ENCODE measurements around the gene BACE2.
"Not testable (repeated sequence)": the region's sequence is repeated elsewhere in the genome, so short reads cannot be mapped to it uniquely, and the experiment has no call there.

The BACE2 gene

DNA sequence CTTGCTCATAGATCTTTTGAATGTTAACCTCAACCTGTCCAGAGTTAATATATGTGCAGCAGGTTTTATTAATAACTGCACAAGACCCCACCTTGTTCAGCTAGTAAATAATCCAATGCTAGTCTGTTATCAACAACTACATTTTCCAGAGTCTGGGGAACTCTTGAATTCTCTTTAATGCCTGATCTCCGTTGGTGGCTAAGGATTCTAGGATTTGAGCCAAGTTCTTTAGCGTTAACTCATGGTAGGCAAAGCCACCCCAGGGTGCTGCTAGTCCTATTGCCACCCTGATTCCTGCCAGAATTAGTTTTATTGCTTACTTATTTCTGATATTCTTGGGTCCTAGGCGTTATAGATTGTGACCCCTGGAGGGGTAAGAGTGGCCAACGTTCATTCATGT is 12.8 kb downstream of the BACE2 start:
- Histone ChIP-seq H3K4me1 (ENCODE audit: control insufficient read depth, insufficient read depth, low read length) (peaks cover 6% of the 10 kb centered on the region), H3K4me3 (ENCODE audit: insufficient read depth, low read depth, low read length) (no peak overlapping the region), H3K27ac (ENCODE audit: insufficient read depth, low read depth, low read length, poor library complexity, severe bottlenecking) (no peak overlapping the region), H3K9me3 (ENCODE audit: control insufficient read depth, low read length) (no peaks in the 10 kb centered on the region), H3K36me3 (ENCODE audit: control insufficient read depth, insufficient read depth, low read length) (no peaks in the 10 kb centered on the region), H3K27me3 (ENCODE audit: control insufficient read depth, insufficient read depth, low read length, poor library complexity, severe bottlenecking) (no peaks in the 10 kb centered on the region)
- 90 to 93% methylated on average over 4 of the region's 4 CpGs for WGBS, 2 experiments

DNA sequence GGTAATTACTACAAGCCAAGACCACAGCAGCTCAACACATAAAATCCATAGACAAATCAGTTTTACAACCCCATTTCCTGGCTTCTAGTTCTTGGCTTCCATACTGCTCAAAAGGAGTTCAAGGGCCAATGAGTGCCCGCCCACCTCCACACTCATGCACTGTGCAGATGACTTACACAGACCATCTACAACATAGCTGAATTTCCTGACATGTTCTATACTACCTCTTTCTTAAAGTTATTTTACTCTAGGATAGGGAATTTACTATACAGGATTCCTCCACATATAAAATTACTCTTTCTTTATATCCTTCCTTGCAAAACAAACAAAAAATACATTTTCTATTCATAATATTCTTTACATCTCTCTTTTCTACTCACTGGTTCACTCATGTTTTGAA is 14.6 kb downstream of the BACE2 start:
- H3K4me1 ChIP-seq (ENCODE audit: control insufficient read depth, insufficient read depth, low read length), result peaks cover 6% of the 10 kb centered on the region
- H3K9me3 ChIP-seq (ENCODE audit: control insufficient read depth, low read length), result no peaks in the 10 kb centered on the region
- H3K27ac ChIP-seq (ENCODE audit: insufficient read depth, low read depth, low read length, poor library complexity, severe bottlenecking), result no peak overlapping the region
- H3K27me3 ChIP-seq (ENCODE audit: control insufficient read depth, insufficient read depth, low read length, poor library complexity, severe bottlenecking), result no peaks in the 10 kb centered on the region
- WGBS, 2 experiments, result 93 to 94% methylated on average over 1 of the region's 1 CpG
- no peak overlapping the region for H3K4me3 ChIP-seq (ENCODE audit: insufficient read depth, low read depth, low read length)
- H3K36me3 ChIP-seq (ENCODE audit: control insufficient read depth, insufficient read depth, low read length), result no peaks in the 10 kb centered on the region

DNA sequence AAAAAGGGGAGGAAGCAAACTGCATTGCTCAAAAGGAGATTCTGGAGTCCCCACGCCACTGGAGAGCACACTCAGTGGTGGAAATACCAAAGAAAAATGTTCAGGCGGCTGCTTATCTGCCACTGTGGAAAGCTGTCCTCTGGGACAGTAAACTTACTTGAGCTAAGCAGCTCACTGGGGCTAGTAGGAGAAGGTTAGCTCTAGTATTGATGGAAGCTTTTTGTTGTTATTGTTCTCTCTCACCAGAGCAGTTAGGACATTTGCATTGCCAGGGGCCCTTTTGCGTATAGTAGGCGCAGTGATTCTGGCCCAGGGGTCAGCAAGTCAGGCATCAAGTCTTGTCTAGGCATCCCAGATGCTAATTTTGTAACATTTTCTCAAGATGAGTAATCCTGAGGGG is 15.6 kb downstream of the BACE2 start:
- Histone ChIP-seq H3K27ac (ENCODE audit: insufficient read depth, low read depth, low read length, poor library complexity, severe bottlenecking) (no peak overlapping the region), H3K4me1 (ENCODE audit: control insufficient read depth, insufficient read depth, low read length) (peaks cover 6% of the 10 kb centered on the region)
- WGBS, 2 experiments, result 70 to 79% methylated on average over 4 of the region's 4 CpGs

DNA sequence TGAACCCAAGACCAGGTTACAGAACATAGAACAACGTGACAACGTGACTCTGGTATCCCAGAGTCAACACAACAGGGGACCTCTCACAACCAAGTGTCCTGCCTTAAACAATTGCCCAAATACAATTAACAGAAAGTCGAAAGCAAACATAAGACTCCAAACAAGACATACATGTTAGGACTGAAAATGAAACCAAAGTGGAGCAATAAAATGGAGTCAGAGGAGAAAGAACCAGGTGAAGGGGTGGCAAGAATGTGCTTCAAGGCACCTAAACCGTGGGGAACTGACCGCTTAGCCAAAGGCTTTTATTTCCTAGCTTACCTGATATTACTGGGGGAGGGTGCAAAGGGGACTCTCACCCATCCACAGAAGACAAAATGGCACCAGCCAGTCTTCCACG is 17.8 kb downstream of the BACE2 start:
- H3K27ac ChIP-seq (ENCODE audit: insufficient read depth, low read depth, low read length, poor library complexity, severe bottlenecking), result no peak overlapping the region
- no peaks in the 10 kb centered on the region for H3K27me3 ChIP-seq (ENCODE audit: control insufficient read depth, insufficient read depth, low read length, poor library complexity, severe bottlenecking)
- no peaks in the 10 kb centered on the region for H3K36me3 ChIP-seq (ENCODE audit: control insufficient read depth, insufficient read depth, low read length)
- no peak overlapping the region for H3K4me3 ChIP-seq (ENCODE audit: insufficient read depth, low read depth, low read length)
- no peaks in the 10 kb centered on the region for H3K4me1 ChIP-seq (ENCODE audit: control insufficient read depth, insufficient read depth, low read length)
- WGBS, 2 experiments, result 92 to 93% methylated on average over 6 of the region's 6 CpGs
- no peaks in the 10 kb centered on the region for H3K9me3 ChIP-seq (ENCODE audit: control insufficient read depth, low read length)

More for the DNA sequence above, 15.6 kb downstream of the BACE2 start:
- Histone ChIP-seq H3K4me3 (ENCODE audit: insufficient read depth, low read depth, low read length) (no peak overlapping the region), H3K9me3 (ENCODE audit: control insufficient read depth, low read length) (no peaks in the 10 kb centered on the region), H3K27me3 (ENCODE audit: control insufficient read depth, insufficient read depth, low read length, poor library complexity, severe bottlenecking) (no peaks in the 10 kb centered on the region), H3K36me3 (ENCODE audit: control insufficient read depth, insufficient read depth, low read length) (no peaks in the 10 kb centered on the region)

DNA sequence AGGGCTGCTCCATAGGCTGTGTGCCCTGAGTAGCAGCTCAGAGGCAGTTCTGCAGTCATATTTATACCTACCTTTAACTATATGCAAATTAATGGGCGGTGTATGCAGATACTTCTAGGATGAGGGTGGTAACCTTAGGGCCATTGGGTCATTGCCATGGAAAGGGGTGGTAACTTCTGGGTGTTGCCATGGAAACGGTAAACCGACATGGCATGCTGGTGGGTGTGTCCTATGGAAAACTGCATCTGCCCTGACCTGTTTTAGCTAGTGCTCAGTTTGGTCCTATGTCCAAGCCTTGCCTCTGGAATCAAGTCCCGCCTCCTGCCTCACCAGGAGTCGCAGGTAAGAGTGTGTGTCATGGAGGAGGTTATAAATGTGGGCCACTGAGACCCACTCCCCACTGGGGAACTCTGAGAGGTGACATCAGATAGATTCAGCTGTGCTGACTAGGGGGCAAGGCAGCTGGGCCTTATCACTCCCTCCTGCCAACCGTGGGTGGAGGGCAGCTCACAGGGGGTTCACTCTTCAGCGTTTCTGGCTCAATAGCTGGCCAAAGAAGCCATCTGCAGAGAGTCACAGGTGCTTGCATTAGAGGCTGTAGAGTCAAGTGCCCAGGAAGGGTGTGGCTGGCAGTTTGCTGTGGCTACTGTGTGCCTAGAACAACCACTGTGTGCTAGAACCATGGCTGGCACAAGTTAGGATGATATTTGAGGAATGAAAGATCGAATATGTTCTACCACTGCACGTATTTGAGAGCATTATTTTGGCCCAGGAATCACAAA is 19.0 kb downstream of the BACE2 start:
- Histone ChIP-seq H3K27me3 (ENCODE audit: control insufficient read depth, insufficient read depth, low read length, poor library complexity, severe bottlenecking) (no peaks in the 10 kb centered on the region), H3K4me3 (ENCODE audit: insufficient read depth, low read depth, low read length) (no peak overlapping the region), H3K9me3 (ENCODE audit: control insufficient read depth, low read length) (no peaks in the 10 kb centered on the region), H3K4me1 (ENCODE audit: control insufficient read depth, insufficient read depth, low read length) (no peaks in the 10 kb centered on the region), H3K27ac (ENCODE audit: insufficient read depth, low read depth, low read length, poor library complexity, severe bottlenecking) (no peak overlapping the region), H3K36me3 (ENCODE audit: control insufficient read depth, insufficient read depth, low read length) (no peaks in the 10 kb centered on the region)
- 90 to 92% methylated on average over 9 of the region's 9 CpGs for WGBS, 2 experiments

DNA sequence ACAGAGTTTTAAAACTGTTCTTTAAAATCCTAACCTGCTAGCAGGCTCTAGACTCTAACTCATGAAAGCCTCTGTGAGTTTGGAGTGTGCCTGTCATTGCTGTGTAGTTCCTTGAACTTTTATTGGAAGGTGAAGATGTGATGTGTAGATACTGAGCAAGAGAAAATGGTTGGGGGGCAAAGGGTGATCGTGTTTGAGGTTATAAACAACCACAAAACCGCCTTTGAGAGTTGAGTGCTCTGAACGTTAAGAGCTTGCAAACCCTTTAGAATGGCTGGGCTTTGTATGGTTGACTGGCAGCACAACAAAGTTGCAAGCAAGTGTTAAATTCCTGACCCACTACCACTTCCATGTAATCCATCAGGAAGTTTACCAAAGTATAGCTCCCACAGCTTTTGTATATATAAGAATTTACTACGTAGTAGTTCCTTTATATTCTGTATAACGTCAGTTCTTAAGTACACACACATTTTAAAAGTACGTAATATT is 19.6 kb downstream of the BACE2 start:
- no peaks in the 10 kb centered on the region for H3K4me1 ChIP-seq (ENCODE audit: control insufficient read depth, insufficient read depth, low read length)
- H3K36me3 ChIP-seq (ENCODE audit: control insufficient read depth, insufficient read depth, low read length), result no peaks in the 10 kb centered on the region
- no peak overlapping the region for H3K27ac ChIP-seq (ENCODE audit: insufficient read depth, low read depth, low read length, poor library complexity, severe bottlenecking)
- H3K4me3 ChIP-seq (ENCODE audit: insufficient read depth, low read depth, low read length), result no peak overlapping the region
- H3K9me3 ChIP-seq (ENCODE audit: control insufficient read depth, low read length), result no peaks in the 10 kb centered on the region
- H3K27me3 ChIP-seq (ENCODE audit: control insufficient read depth, insufficient read depth, low read length, poor library complexity, severe bottlenecking), result no peaks in the 10 kb centered on the region
- 85 to 86% methylated on average over 5 to 6 of the region's 6 CpGs for WGBS, 2 experiments

DNA sequence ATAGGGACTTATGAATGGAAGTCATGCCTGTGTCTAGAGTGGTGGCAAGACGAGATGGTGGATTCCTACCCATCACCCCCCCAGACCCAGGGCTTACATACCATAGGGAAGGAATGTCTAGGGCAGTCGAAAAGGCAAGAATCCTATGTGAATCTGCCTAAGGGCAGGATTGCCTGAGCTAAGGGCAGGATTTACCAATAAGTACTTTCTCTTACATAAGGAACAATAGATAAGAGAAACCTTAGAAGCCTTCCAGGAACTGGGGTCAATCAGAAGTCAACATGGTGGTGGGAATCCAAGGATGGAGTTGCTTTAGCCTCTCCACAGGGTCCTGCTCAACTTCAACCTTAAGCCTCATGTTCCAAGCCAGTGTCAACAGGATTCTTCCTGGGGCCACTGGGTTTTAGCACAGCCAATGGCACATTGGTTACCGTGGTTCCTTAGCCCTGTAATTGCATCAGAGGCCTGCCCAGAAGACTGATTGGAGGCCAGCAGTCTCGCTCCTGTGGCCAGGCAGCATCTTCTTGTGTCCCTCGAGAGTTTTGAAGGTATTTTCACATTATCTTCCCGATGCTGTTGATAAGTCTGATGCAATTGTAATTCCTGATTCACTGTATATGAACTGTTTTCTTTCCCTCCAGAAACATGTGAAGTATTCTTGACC is 20.7 kb downstream of the BACE2 start:
- Histone ChIP-seq H3K27ac (ENCODE audit: insufficient read depth, low read depth, low read length, poor library complexity, severe bottlenecking) (no peak overlapping the region), H3K4me1 (ENCODE audit: control insufficient read depth, insufficient read depth, low read length) (no peaks in the 10 kb centered on the region), H3K27me3 (ENCODE audit: control insufficient read depth, insufficient read depth, low read length, poor library complexity, severe bottlenecking) (no peaks in the 10 kb centered on the region), H3K9me3 (ENCODE audit: control insufficient read depth, low read length) (no peaks in the 10 kb centered on the region), H3K4me3 (ENCODE audit: insufficient read depth, low read depth, low read length) (no peak overlapping the region), H3K36me3 (ENCODE audit: control insufficient read depth, insufficient read depth, low read length) (no peaks in the 10 kb centered on the region)
- 91 to 97% methylated on average over 5 to 6 of the region's 6 CpGs for WGBS, 2 experiments

DNA sequence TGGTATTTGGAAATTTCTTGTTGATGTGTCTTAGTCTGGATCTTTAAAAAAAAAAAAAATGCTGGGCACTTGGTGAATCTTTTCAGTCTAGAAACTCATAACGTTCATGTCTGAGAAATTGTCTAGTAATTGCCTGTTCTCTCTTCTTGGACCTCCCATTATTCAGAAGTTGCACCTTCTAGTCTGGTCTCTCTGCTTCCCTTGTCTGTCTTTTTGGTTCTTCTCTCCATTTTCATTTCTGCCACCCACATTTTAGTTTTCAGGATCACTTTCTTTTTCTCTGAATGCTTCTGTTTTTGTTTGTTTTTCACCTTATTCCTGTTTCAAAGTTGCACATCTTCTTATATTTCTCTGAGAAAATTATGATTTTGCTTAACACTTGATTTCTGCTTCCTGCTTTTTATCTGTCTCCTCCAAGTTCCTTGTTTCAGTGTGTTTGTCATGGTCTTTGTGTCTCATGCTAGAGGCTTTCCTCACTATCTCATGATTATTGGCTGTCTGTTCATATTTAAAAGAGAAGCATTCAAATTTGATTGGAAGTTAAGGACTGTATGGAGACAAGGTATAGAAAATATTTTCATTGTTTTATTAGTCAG is 21.3 kb downstream of the BACE2 start:
- WGBS, 2 experiments, result 94 to 95% methylated on average over 1 of the region's 1 CpG
- H3K27me3 ChIP-seq (ENCODE audit: control insufficient read depth, insufficient read depth, low read length, poor library complexity, severe bottlenecking), result no peaks in the 10 kb centered on the region
- no peaks in the 10 kb centered on the region for H3K36me3 ChIP-seq (ENCODE audit: control insufficient read depth, insufficient read depth, low read length)

DNA sequence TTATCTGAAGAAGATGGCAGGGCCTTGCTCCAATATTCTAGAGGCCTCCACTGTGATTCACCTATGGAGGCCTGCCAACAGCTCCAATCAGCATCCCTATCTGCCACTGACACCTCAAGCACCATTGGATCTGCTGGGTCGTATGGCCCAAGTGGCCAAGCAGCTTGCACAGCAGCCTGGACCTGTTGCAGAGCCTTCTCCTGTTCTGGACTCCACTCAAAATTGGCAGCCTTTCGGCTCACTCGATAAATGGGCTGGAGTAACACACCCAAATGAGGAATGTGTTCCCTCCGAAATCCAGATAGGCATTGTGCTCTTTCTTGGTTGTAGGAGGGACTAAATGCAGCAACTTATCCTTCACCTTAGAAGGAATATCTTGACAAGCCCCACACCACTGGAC is 24.6 kb downstream of the BACE2 start:
- not testable (repeated sequence) for H3K4me3 ChIP-seq (ENCODE audit: insufficient read depth, low read depth, low read length); H3K4me1 ChIP-seq (ENCODE audit: control insufficient read depth, insufficient read depth, low read length); H3K27ac ChIP-seq (ENCODE audit: insufficient read depth, low read depth, low read length, poor library complexity, severe bottlenecking); H3K9me3 ChIP-seq (ENCODE audit: control insufficient read depth, low read length); H3K36me3 ChIP-seq (ENCODE audit: control insufficient read depth, insufficient read depth, low read length); H3K27me3 ChIP-seq (ENCODE audit: control insufficient read depth, insufficient read depth, low read length, poor library complexity, severe bottlenecking)
- 89 to 96% methylated on average over 4 of the region's 4 CpGs for WGBS, 2 experiments

More for the DNA sequence above, 21.3 kb downstream of the BACE2 start:
- no peaks in the 10 kb centered on the region for H3K9me3 ChIP-seq (ENCODE audit: control insufficient read depth, low read length)
- no peaks in the 10 kb centered on the region for H3K4me1 ChIP-seq (ENCODE audit: control insufficient read depth, insufficient read depth, low read length)
- no peak overlapping the region for H3K4me3 ChIP-seq (ENCODE audit: insufficient read depth, low read depth, low read length)
- no peak overlapping the region for H3K27ac ChIP-seq (ENCODE audit: insufficient read depth, low read depth, low read length, poor library complexity, severe bottlenecking)

DNA sequence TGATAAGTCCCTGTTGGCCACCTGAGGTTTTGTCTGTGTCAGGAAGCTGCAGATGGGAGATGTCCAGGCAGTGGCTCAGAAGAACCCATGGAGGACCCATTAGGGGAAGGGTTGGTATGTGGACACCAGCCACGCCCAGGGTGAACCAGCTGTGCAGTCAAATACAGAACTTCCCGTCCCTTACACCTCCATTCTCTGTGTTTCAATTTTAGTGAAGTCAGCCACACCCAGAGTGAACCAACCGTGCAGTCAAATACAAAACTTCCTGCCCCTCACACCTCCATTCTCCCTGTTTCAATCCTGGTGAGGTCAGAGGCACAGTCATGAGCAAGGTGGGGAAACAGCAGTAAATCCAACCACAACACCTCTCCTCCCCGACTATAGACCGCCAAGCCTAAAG is 27.4 kb downstream of the BACE2 start:
- no peaks in the 10 kb centered on the region for H3K27me3 ChIP-seq (ENCODE audit: control insufficient read depth, insufficient read depth, low read length, poor library complexity, severe bottlenecking)
- no peak overlapping the region for H3K4me3 ChIP-seq (ENCODE audit: insufficient read depth, low read depth, low read length)
- H3K9me3 ChIP-seq (ENCODE audit: control insufficient read depth, low read length), result no peaks in the 10 kb centered on the region
- H3K36me3 ChIP-seq (ENCODE audit: control insufficient read depth, insufficient read depth, low read length), result no peaks in the 10 kb centered on the region
- H3K4me1 ChIP-seq (ENCODE audit: control insufficient read depth, insufficient read depth, low read length), result no peaks in the 10 kb centered on the region
- WGBS, 2 experiments, result 92 to 93% methylated on average over 5 of the region's 5 CpGs
- no peak overlapping the region for H3K27ac ChIP-seq (ENCODE audit: insufficient read depth, low read depth, low read length, poor library complexity, severe bottlenecking)
